RWPE1 (cell line): ENCODE data around the gene CEP41.

ENCODE experiments used
- CTCF ChIA-PET: fragments of 350-600 bp; sonication (Branson Sonifier 250); formaldehyde crosslinking; extraction: SDS; loops from one replicate; lab custom pipeline; 2021; lab: Yijun Ruan, JAX
- POLR2A ChIA-PET: fragments of 400-600 bp; formaldehyde crosslinking; extraction: SDS; loops from one replicate; lab custom pipeline; 2020; ENCODE audit warnings: antibody characterized with exemption; ENCODE audit not compliant: low non-redundant PET; lab: Yijun Ruan, JAX
- DNase-seq: peaks from one replicate; pipeline ENCODE4 v3.0.0; 2012; ENCODE audit warnings: low spot score
- H3K27ac ChIP-seq: fragments of 450-650 bp; 2 replicates; pipeline ENCODE4 v1.5.1; 2017
- CTCF ChIP-seq: fragments of 450-650 bp; conservative IDR thresholded peaks from 2 replicates; pipeline ENCODE4 v1.5.1; 2017; ENCODE audit warnings: low read depth, mild to moderate bottlenecking

Gene CEP41

DNA sequence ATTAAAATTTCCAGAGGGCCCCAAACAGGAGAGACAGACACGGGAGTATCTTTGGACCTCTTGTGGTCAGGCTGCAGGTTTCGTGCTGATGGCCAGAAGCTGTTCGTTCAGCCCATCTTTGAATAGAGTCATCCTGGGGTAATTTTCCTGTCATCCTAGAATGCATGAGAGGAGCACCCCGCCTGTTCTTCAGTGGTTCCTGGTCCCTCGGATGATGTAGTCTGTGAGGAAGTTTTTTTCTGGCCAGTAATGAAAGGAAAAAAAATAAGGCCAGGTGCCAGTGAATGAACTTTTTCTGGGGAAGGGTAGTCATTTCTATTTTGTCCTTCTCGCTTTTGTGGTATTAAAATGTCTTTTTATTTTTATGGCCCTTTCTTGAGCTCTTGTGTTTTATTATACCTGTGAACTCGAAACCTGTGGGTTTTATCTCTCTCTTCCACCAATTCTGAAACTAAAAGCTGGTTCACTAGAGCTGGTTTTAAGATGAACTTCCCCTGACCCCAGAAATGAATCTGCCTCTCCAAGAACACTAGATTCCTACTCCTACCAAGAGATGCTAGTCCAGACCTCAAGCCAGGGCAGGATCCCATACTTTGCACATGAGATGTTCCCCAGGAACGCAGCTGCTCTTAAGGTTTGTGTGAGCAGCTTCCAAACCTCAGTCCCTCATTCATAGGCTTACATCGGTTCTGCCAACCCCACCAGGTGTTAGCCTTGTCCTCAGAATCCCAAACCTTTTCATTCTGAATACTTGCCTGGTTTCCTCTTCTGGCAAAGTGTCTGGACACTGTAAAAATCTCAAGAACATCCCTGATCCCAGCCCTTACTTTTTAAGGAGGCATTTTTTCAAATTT is 35.7 kb upstream of the CEP41 start:
- no peak for DNase-seq
- CTCF ChIA-PET: no interaction called here
- H3K27ac ChIP-seq: no peak overlapping the region
- POLR2A ChIA-PET: no interaction called here
- TF ChIP-seq CTCF: no peak

DNA sequence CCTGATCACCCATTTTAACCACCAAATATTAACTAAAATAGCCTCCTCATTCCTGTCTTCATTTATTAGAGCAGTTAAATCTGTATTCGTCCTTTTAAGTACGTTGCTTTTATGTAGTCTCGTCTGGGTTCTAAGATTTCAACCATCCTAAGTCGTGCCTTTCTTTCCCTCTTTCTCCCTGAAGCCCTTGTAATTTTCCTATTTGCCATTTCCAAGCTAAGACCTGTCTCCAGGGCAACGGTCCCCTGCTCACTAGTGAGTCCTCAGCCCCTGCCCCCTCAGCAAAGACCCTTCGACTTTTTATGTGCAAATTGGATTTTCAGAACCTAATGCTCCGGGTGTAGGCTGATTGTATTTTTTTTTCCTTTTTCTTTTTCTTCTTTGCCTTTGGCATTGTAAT is 35.0 kb upstream of the CEP41 start:
- no peak overlapping the region for H3K27ac ChIP-seq
- ChIA-PET POLR2A (no interaction called here), CTCF (no interaction called here)
- DNase-seq: no peak
- TF ChIP-seq CTCF: no peak

DNA sequence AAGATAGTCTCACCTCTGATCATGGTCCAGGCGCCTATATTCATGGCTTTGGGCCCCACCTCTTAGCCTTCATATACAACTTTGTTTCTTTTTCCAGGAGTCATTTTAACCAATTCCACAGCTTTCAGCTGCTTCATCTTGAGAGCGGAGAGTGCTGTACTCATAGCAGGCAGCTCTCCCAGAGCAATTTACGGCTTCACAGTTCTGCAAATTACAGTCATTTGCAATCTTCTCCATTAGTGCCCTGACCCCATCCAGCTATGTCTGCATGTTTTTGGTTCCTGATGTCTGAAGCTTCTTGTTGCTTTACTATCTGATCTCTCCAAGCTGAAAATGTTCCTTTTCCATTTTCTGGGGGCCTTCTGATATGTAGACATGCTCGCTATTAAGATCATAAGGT is 33.1 kb upstream of the CEP41 start:
- DNase-seq: no peak
- ChIA-PET CTCF (interaction anchor here (0.6 kb wide), 1 partner anchor 13 kb away, joined by 4 read pairs; no protein-coding TSS in a partner anchor), POLR2A (no interaction called here)
- no peak for TF ChIP-seq CTCF
- H3K27ac ChIP-seq: no peak overlapping the region

DNA sequence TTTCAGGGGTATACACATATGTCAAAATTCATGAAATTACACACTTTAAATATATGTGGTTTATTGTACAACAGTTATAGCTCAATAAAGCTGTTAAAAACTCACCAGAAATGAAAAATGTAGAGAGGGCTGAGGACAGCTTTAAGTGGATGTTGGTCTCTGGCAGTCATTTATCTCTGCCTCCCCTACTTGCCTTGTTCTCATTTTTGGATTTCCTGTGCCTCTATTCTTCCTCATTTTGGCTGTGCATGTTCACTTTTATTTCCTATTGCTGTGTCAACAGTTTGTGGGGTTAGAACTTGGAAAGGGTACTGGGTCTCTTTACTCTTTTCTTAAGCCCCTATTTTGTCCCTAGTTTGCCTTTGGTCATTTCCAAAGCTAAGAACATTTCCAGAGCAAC is 32.5 kb upstream of the CEP41 start:
- TF ChIP-seq CTCF: no peak
- DNase-seq: no peak
- CTCF ChIA-PET: interaction anchor here (0.6 kb wide), 1 partner anchor 14 kb away, joined by 4 read pairs; no protein-coding TSS in a partner anchor
- POLR2A ChIA-PET: no interaction called here
- no peak overlapping the region for H3K27ac ChIP-seq

GRCh38 chr7:130471974-130472373 is 31.2 kb upstream of the CEP41 start:
- CTCF ChIA-PET: no interaction called here

GRCh38 chr7:130468612-130469011 is 27.8 kb upstream of the CEP41 start:
- DNase-seq: no peak
- H3K27ac ChIP-seq: no peak overlapping the region
- ChIA-PET CTCF (no interaction called here), POLR2A (no interaction called here)
- TF ChIP-seq CTCF: no peak

More at GRCh38 chr7:130471974-130472373, 31.2 kb upstream of the CEP41 start:
- H3K27ac ChIP-seq: no peak overlapping the region
- POLR2A ChIA-PET: no interaction called here
- no peak for TF ChIP-seq CTCF
- DNase-seq: no peak
